Inflammatory macrophage treated with lipopolysaccharide for 4 hours (primary cell): Measurements from ENCODE around the gene CTTNBP2.

Experiments
- DNase-seq: peaks from one replicate; pipeline ENCODE4 v3.0.0-alpha.2; 2020

Gene CTTNBP2

GRCh38 chr7:117784315-117784714 lies 88.9 kb downstream of the CTTNBP2 start:
- no peak for DNase-seq

DNA sequence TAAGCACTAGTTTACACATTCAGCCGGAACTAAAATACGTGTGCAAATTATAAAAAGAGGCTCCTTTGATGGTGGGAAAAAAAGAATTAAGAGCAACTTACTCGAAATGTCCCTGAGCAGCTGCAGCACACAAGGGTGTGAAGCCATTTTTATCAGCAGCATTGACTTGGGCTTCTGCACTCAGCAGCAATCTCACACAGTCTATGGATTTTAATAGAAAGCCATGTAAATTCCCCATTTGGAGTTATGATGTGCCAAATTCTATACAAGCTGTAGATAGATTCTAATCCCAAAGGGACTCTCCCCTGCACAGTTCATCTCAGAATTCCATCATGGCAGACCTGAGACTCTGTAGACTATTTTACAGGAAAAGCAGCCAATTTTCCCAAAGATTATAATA lies 90.5 kb downstream of the CTTNBP2 start:
- no peak for DNase-seq

- DNase-seq = no peak
Observed at GRCh38 chr7:117781707-117782106, 91.5 kb downstream of the CTTNBP2 start.

- DNase-seq = no peak
Observed at GRCh38 chr7:117780832-117781231, 92.4 kb downstream of the CTTNBP2 start.

GRCh38 chr7:117777335-117778142 lies 95.7 kb downstream of the CTTNBP2 start:
- no peak for DNase-seq

DNA sequence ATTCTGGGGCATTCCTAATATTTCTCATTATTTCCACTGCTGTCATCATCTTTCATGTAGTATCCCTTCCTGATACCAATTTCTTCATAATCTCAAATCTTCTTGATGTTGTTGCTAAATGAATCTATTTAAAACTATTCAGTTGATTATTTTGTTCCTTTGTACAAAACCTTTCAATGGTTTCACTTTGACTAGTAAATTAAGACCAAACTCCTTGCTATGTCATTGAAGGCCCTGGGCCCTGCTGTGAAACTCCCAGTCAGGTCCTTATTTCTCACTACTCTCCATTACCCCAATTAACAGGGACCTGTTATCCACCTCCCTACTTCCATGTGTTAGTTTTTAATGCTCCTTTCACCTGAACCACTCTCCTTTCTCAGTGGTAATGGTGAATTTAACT lies 97.0 kb downstream of the CTTNBP2 start:
- peak; percentile 10 for DNase-seq

DNA sequence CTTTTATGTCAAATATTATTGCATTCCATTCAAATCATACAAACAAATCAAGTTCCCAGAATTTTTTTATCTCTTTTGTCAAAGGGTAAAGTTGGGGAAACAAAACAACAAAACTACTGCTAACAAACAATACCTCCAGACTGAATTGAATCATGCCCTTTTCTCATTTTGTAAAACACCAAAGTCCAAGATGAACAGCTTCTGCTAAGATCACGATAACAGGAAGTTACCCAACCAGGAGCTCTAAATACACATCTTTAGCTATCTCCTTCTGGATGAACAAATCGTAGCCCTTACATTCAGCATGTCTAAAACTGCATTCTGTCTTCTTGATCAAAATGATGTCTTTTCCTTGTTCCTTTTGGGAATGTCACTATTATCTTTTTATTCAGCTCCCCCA lies 97.4 kb downstream of the CTTNBP2 start:
- peak; percentile 49 for DNase-seq

GRCh38 chr7:117774943-117775342 lies 98.3 kb downstream of the CTTNBP2 start:
- DNase-seq = no peak

- no peak for DNase-seq
Observed at GRCh38 chr7:117772421-117772820, 100.8 kb downstream of the CTTNBP2 start.

DNA sequence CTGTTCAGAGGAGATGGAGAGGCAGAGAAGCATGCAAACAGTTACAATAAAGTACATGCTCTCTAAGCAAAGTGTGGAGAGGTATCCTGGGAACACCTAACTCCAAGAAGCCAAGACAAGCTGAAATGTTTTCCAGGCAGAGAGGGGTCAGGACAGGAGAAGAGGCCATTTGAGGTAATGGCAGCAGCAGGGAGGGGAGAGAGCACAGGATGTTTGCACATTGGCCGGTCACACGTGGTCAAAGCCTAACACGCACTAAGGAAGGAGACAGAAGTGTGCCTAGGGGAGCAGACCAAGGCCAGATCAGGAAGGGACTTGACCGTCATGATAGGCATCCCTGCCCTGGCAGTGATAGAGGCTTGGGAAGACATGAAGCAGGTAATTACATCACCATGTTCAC lies 101.5 kb downstream of the CTTNBP2 start:
- no peak for DNase-seq

DNA sequence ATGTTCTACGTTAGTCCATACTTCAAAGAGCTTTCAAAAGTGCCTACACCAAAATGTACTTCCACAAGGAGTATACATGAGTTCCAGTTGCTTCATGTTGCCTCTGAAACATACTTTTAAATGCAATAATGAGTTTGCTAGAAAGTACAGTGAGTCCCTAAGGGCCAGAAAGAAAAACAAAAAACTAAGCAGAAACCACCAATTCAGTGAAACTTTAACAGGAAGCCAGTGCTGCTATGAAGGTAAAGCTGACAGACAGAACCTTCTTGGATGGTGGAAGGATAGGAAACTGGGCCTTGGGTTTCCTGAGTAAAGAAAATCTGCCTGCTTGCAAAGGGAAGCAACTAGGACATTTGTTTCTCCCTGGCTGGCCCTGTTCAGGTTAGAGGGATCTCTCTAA lies 104.2 kb downstream of the CTTNBP2 start:
- DNase-seq = no peak

GRCh38 chr7:117767951-117768350 lies 105.3 kb downstream of the CTTNBP2 start:
- no peak for DNase-seq

DNA sequence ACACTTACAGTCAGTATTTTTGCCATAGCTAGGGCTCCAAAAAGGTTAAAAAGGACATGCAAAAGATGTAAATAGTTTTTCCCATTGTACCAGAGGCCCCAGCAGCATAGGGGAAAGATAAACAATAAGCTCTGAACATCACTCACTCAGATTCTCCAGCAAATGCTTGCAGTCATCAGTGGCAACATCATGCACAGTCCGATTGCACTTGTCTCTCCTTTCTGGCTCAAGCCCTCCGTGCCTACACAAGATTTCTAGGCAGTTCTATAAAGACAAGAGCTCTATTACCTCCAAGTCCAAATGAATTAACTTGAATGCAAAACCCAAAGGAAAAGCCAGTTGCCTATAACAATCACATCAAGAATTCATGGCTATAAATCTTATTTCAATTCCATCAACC lies 106.3 kb downstream of the CTTNBP2 start:
- DNase-seq = no peak

DNA sequence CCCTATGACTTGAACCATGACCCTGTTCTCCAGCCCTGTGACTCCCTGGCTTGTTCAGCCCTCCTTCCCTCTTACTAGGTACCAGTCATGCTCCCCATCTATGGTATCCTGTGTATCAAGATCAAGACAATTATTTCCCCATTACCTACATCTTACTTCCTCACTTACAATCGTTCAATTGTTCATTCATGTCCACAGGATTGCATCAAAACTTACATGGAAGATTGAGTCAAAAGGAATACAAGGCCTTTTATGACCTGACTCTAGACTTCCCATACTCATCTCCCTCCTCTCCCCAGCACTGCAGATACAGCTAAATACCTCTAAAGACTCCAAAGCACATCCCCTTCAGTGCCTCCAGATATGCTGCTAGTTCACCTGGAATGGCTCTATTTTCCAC lies 109.2 kb downstream of the CTTNBP2 start:
- DNase-seq = no peak

DNA sequence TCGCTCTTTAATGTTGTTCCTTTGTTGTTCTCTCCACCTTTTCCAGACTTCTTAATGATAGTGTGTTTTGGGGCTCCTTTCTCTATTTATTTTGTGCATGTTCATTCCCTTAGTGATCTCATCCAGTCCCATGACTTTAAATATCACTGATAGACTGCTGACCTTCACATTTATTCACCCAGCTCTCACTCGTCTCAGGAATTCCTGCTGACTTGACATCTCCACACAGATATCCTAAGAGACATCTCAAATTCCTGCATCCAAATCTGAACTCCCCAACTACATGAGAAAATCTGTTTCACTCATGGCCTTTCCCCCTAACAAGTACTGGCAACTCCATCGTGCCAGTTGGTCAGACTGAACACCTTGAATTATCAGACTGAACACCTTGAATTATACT lies 111.2 kb downstream of the CTTNBP2 start:
- no peak for DNase-seq

DNA sequence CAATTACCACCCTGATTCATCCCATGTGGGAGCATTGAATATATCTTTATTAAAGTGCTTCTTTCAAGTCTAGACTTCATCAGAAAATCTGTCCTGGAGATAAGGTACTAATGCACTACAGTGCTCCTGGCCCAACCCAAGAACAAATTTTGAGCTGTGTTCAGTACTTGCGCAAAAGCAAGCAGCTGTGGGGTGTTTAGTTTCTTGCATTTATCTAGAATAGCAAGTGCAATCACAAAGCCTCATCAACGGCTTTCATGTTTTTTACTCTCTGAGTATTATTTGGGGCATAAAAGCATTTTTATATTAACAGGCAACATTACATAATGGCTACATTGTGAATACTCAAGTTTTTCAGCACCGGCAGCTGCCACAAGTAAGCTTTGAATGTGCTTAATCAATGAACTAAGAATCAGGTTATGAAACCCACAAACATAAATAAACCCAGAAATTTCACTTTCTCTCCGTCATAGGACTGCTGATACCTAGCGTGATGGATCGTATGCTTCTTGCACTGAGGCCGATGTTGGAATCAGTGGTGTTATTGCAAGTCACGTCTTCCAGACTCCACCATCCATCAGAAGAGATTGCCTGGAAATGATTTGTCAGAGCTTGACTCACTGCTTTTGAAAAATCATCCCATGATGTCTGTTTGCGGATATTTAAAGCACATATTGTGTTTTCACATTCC lies 113.1 kb downstream of the CTTNBP2 start:
- DNase-seq = no peak

- DNase-seq = no peak
Observed at GRCh38 chr7:117757440-117757839, 115.8 kb downstream of the CTTNBP2 start.

DNA sequence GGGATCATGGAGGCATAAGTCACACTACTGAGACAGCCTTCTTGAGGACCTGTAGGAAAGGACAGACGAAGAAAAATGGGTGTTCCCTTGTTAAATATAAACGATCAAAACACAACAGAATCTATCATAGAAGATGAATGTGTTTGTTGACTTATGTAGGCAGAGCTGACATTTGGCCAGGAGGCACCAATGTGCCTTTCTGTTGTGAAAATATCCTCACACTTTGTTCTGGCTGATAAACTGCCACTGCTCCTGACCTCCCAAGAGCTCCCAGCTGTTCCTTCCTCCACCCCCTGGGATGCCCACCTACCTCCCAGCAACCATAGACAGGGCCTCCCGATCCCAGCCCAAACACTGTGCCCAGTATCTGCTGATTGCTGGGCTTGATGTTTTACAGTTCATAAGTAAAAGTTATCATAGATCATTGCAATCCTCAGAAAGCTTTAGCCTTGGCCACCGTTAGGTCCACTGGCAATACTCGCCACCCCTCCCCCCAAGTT lies 116.6 kb downstream of the CTTNBP2 start:
- no peak for DNase-seq

GRCh38 chr7:117755136-117755535 lies 118.1 kb downstream of the CTTNBP2 start:
- no peak for DNase-seq

DNA sequence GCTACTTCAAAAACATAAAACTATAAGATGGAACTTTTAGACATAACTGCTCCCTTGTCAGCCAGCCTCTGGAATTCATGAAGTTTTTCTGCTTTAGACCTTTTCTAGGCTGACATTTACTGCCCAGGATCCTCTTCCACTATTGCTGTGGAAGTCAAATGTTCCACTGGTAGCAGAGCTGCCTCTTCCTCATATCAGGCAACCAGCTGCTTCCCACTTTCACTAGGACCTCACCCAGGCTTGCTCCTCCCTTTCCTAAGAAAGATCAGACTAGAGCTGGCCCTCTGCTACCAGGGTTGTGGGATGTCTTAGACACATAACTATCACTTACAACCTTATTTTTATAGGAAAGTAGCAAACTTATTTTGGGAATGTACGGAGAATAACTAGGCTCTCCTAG lies 121.5 kb downstream of the CTTNBP2 start:
- peak; percentile 5 for DNase-seq

DNA sequence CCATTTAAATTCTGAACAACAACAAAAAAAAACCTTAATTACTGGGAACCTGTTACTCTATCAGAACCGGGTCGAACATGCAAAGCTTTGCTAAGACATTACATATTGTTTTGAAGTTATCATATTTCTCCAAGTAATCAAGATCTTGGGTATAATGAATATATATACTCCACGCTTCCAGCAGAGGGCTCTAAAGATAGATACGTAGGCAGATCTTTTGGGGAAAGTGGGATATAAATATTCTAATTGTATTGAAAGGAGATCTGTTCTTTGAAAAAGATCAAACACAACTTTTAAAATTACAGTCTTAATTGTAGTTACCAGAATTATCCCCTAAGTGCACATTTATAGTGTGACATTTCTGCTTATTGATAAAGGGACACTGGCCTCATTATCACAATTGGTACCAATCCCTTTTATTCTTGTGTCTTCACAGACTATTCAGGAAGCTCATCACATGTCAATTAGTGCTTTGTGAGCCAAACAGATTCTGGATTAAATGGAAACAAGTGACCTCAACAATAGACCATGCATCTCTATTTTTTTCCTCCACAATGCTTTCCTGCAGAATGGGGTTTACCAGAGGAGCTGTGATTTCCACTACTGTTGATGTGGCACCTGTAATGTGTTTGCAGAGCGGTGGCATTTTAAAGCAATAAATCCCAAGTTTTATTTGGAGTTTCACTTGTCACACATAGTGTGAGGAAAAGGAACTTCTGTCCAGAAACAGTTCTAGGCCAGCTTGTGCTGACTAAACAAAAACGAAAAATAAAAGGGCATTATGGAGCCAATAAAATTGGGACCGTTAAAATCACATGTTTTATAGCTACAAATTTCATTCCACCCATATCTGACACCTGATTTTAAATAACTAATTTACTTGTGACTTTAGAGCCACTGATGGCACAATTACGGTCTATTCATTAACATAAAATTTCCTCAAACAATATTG lies 122.4 kb downstream of the CTTNBP2 start:
- DNase-seq = peak; percentile 19

DNA sequence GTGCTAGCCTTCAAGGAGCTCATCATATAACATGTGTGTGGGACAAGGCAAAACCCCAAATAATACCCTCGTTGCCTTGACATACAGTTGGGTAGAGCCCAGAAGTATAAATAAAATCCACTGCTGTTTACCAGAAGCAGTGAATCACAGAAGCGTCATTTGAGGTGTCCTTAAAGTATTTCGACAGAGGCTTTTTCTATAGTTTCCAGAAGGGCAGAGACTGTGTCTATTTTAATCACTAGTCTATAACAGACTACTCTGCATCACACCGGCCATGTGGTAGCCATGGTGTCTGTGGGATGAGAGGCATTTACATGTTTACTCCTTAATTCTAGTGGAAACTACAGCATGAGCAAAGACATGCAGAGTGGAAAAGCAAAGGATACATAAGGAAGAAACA lies 131.3 kb downstream of the CTTNBP2 start:
- DNase-seq = no peak

- no peak for DNase-seq
Observed at GRCh38 chr7:117739085-117739484, 134.2 kb downstream of the CTTNBP2 start.
